ENCODE measurements around the gene TBX15. TPM values are rescaled to one million over a fixed set of nuclear protein-coding genes. Genes with fewer than 3 reads are reported as not detected.

The TBX15 gene
- polyA plus RNA-seq, 1 donor (not counting 4 experiments of a cell fraction or from before 2014, with no cell fraction given), result not detected

DNA sequence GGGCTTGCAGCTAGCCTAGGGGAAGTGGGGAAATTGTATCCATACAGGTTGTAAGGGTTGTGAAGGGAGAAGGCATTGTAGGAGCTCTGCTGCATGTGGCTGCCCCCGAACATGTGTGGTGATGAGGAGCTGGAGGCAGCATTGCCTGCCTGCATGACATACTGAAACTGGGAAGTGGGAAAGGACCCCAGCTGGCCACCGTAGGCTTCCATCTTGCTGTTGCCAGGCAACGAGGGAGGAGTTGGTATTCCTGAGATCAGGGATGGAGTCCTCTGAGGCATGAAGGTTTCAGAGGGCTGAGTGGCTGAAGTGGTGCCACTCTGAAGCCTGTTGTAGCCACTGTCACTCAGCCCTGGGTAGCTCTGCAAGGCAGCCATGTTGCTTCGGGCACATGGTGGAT lies 103.2 kb downstream of the TBX15 start:
- DNase-seq (ENCODE audit: low read depth, low spot score), result no peak
- Histone ChIP-seq H3K27ac (ENCODE audit: control insufficient read depth, insufficient read depth, low read length) (no peak overlapping the region), H3K4me2 (ENCODE audit: control insufficient read depth, extremely low read depth, insufficient read depth, low read depth, low read length) (no peak overlapping the region), H3K4me1 (ENCODE audit: control insufficient read depth, extremely low read depth, insufficient read depth, low read length) (no peaks in the 10 kb centered on the region), H4K20me1 (ENCODE audit: control insufficient read depth, extremely low read depth, insufficient read depth, low read length) (no peaks in the 10 kb centered on the region), H3K9me1 (ENCODE audit: control insufficient read depth, extremely low read depth, insufficient read depth, low read length) (no peaks in the 10 kb centered on the region), H3K36me3 (ENCODE audit: control insufficient read depth in 2 of 2, extremely low read depth in 1 of 2, insufficient read depth in 2 of 2, low read length in 2 of 2) (no peaks in the 10 kb centered on the region), H2AFZ (ENCODE audit: control insufficient read depth, low read length) (no peak overlapping the region), H3K9me3 (ENCODE audit: control insufficient read depth, low read depth, low read length) (no peaks in the 10 kb centered on the region), H3K79me2 (ENCODE audit: control insufficient read depth, insufficient read depth, low read length) (no peaks in the 10 kb centered on the region), H3K9ac (ENCODE audit: control insufficient read depth, extremely low read depth, insufficient read depth, low read length) (no peak overlapping the region), H3K4me3 (ENCODE audit: control insufficient read depth in 2 of 3, extremely low read depth in 1 of 3, insufficient read depth in 2 of 3, low read depth in 1 of 3, low read length in 3 of 3) (no peak overlapping the region), H3K27me3 (ENCODE audit: control insufficient read depth, extremely low read depth, insufficient read depth, low read length) (no peaks in the 10 kb centered on the region)
- dilution Hi-C loops (cut with MboI; ENCODE audit: extremely low pct_ligation_motif_present, low sequenced_read_pairs), result no loop called here
- TF ChIP-seq, protein P1, sequence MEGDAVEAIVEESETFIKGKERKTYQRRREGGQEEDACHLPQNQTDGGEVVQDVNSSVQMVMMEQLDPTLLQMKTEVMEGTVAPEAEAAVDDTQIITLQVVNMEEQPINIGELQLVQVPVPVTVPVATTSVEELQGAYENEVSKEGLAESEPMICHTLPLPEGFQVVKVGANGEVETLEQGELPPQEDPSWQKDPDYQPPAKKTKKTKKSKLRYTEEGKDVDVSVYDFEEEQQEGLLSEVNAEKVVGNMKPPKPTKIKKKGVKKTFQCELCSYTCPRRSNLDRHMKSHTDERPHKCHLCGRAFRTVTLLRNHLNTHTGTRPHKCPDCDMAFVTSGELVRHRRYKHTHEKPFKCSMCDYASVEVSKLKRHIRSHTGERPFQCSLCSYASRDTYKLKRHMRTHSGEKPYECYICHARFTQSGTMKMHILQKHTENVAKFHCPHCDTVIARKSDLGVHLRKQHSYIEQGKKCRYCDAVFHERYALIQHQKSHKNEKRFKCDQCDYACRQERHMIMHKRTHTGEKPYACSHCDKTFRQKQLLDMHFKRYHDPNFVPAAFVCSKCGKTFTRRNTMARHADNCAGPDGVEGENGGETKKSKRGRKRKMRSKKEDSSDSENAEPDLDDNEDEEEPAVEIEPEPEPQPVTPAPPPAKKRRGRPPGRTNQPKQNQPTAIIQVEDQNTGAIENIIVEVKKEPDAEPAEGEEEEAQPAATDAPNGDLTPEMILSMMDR (optimal IDR thresholded peaks at IDR 0.05 in 1 of 3, IDR thresholded peaks at IDR 0.05 in 1 of 3, conservative IDR thresholded peaks at IDR 0.05 in 1 of 3; ENCODE audit: extremely low read depth in 1 of 3, insufficient read depth in 2 of 3, low read length in 3 of 3), result no peak
- TF ChIP-seq EZH2 (IDR thresholded peaks at IDR 0.05; ENCODE audit: low read length), result no peak
- no peak for FAIRE-seq

GRCh38 chr1:118881751-118882150 lies 106.4 kb downstream of the TBX15 start:
- no peak overlapping the region for H3K4me3 ChIP-seq (ENCODE audit: control insufficient read depth in 2 of 3, extremely low read depth in 1 of 3, insufficient read depth in 2 of 3, low read depth in 1 of 3, low read length in 3 of 3)
- no peak for DNase-seq (ENCODE audit: low read depth, low spot score)
- no peak for FAIRE-seq
- H3K4me1 ChIP-seq (ENCODE audit: control insufficient read depth, extremely low read depth, insufficient read depth, low read length), result no peaks in the 10 kb centered on the region
- no peaks in the 10 kb centered on the region for H3K9me1 ChIP-seq (ENCODE audit: control insufficient read depth, extremely low read depth, insufficient read depth, low read length)
- no peaks in the 10 kb centered on the region for H3K36me3 ChIP-seq (ENCODE audit: control insufficient read depth in 2 of 2, extremely low read depth in 1 of 2, insufficient read depth in 2 of 2, low read length in 2 of 2)
- dilution Hi-C loops (cut with MboI; ENCODE audit: extremely low pct_ligation_motif_present, low sequenced_read_pairs), result no loop called here
- no peak for TF ChIP-seq EZH2 (IDR thresholded peaks at IDR 0.05; ENCODE audit: low read length)
- TF ChIP-seq, protein P1 (optimal IDR thresholded peaks at IDR 0.05 in 1 of 3, IDR thresholded peaks at IDR 0.05 in 1 of 3, conservative IDR thresholded peaks at IDR 0.05 in 1 of 3; ENCODE audit: extremely low read depth in 1 of 3, insufficient read depth in 2 of 3, low read length in 3 of 3), result no peak
- no peak overlapping the region for H3K9ac ChIP-seq (ENCODE audit: control insufficient read depth, extremely low read depth, insufficient read depth, low read length)
- H3K9me3 ChIP-seq (ENCODE audit: control insufficient read depth, low read depth, low read length), result no peaks in the 10 kb centered on the region
- H4K20me1 ChIP-seq (ENCODE audit: control insufficient read depth, extremely low read depth, insufficient read depth, low read length), result no peaks in the 10 kb centered on the region
- H3K4me2 ChIP-seq (ENCODE audit: control insufficient read depth, extremely low read depth, insufficient read depth, low read depth, low read length), result no peak overlapping the region
- no peak overlapping the region for H3K27ac ChIP-seq (ENCODE audit: control insufficient read depth, insufficient read depth, low read length)
- H3K27me3 ChIP-seq (ENCODE audit: control insufficient read depth, extremely low read depth, insufficient read depth, low read length), result no peaks in the 10 kb centered on the region
- H3K79me2 ChIP-seq (ENCODE audit: control insufficient read depth, insufficient read depth, low read length), result no peaks in the 10 kb centered on the region
- H2AFZ ChIP-seq (ENCODE audit: control insufficient read depth, low read length), result no peak overlapping the region
